Stimulated activated CD4-positive, alpha-beta T cell treated with anti-CD3 and anti-CD28 coated beads, Interleukin-1b, Interleukin-23, amount 100 ng/mL, for 48 hours (primary cell): ENCODE results near the gene YARS1.

Experiments used
- DNase-seq: peaks from one replicate; pipeline ENCODE4 v3.0.0-alpha.2; 2020

YARS1 gene

GRCh38 chr1:32817159-32817814, at the start of gene YARS1, which contains the start of gene S100PBP:
Gene YARS1 (minus strand): TSS chr1:32817358. CDS start chr1:32817244, 114 bp downstream.
Gene S100PBP (plus strand): TSS chr1:32817653. CDS start chr1:32826100, 8,447 bp downstream.
- DNase-seq, result peak; percentile 100

- DNase-seq, result no peak
Observed at GRCh38 chr1:32865639-32866405, 48.7 kb upstream of the YARS1 start.

- DNase-seq, result no peak
Observed at GRCh38 chr1:32864375-32865019, 47.3 kb upstream of the YARS1 start.

DNA sequence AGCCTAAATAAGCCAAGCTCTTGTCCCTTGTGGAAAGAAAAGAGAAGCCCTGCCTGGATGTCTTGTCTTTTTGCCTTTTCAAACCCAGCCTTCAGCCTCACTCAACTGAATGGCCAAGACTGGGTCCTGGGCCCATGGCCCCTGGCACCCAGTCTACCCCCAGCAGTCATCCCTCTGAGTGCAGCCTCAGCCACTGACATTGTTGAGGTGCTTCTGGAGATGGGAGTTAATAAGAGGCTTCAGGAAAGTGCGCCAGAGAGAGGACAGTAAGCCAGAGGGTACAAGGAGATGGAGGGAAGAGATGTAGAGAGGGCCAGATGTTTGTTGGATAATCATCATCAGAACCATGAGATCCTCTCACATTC, 46.7 kb upstream of the YARS1 start:
- no peak for DNase-seq

DNA sequence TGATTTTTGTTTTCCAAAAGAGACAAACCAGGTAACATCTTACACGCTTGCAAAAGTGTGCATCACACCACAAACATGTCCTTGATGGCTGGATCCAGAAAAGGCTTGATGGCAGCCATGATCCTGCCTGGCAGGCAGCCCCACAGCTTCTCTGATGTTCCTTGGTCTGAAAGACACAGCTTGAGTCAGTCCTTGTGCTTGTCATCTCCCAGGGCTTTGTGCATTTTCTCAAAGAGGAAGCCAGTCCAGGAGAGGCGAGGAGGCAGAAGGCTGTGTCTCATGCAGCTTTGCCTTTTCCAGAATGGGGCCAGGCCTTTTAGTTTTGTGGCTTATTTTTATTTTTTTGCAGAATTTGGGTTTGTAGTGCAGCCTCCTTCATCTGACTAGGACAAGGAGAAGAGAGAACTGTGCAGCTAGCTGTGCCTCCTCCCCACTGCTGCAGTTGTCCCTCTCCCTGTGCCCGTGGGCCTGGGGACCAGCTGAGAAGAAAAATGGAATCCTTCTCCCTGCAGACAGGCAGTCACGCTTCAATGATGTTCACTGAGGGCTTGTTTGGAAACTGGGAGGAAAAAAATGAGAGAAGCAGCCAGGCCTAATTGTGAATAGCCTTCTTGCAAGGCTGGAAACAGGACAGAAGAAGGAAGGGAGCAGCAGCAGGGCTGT, 46.2 kb upstream of the YARS1 start:
- DNase-seq, result no peak

DNA sequence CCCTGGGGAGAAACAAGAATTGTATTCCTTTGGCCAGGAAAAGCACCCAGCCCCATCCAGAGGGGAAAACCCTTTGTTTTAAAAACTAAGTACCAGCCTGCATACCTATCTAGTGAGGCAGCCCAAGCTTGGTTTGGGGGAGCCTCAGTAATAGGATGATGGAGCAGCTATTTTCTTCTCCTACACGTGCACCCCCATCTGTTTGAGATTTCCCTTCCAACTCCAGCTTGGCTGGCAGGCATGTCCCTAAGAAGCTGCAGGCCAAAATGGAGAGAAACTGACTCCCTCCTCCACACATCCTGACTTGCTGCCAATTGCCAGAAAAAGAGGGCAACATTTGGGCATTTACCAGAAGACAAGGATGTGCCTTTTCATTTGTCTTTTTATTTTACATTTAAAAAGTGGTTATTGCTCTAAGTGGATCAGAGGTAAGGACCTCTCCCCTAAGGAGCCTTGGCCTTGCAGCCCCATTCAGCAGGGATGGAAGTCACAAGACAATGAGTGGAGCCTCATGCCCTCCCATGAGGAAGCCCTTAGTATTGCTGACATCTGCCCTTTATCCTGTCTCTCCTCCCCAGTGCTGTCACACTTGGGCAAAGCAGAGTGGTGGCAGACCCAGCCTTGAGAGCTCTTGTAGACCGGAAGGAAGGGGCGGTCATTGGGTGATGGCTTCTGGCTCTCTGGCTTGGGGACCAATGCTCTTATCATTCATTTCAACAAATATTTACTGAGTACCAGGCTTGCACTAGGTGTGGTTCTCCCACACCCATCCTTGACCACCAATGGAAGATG, 44.9 kb upstream of the YARS1 start:
- DNase-seq, result no peak

DNA sequence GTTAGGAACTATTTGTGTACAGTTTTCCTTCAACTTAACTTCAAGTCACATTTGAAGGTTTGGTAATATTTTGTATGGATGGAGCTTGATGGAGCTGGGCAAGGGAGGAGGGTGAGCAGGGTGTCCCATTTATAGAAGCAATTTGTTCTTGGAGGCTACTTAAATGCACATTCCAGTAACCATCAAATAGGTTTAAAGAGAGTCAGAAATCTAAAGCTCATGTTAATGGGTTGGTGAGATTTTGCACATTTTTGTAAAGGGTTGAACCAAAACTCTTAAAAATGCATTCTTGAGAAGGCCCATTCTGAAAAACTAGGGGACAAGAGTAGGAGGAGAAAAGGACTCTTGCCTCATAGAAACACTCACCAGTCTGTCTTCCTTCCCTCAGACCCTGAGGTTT, 43.4 kb upstream of the YARS1 start:
- DNase-seq, result no peak

DNA sequence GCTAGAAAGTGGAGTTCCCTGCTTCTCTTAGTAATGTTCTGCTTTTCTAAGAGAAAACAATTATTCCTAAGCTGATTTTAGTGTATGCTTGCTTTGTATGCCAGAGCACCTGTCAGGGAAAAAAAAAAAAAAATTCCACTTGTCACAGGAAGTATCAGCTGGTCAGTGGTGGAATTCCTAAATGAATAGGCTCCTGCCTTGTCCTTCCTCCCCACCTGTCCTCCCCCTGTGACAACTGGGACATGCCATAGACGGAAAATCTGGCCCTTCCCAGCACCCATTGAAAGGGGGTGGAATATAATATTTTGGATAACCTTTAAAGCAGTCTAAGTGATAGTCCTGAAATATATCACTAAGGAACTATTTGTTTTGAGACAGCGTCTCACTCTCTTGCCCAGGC, 42.8 kb upstream of the YARS1 start:
- no peak for DNase-seq

GRCh38 chr1:32858791-32859190, 41.6 kb upstream of the YARS1 start:
- DNase-seq, result no peak

- no peak for DNase-seq
Observed at GRCh38 chr1:32858136-32858535, 41.0 kb upstream of the YARS1 start.

- no peak for DNase-seq
Observed at GRCh38 chr1:32855861-32856617, 38.9 kb upstream of the YARS1 start.

- DNase-seq, result no peak
Observed at GRCh38 chr1:32848354-32849063, 31.4 kb upstream of the YARS1 start.

- no peak for DNase-seq
Observed at GRCh38 chr1:32831878-32832277, 14.7 kb upstream of the YARS1 start.

DNA sequence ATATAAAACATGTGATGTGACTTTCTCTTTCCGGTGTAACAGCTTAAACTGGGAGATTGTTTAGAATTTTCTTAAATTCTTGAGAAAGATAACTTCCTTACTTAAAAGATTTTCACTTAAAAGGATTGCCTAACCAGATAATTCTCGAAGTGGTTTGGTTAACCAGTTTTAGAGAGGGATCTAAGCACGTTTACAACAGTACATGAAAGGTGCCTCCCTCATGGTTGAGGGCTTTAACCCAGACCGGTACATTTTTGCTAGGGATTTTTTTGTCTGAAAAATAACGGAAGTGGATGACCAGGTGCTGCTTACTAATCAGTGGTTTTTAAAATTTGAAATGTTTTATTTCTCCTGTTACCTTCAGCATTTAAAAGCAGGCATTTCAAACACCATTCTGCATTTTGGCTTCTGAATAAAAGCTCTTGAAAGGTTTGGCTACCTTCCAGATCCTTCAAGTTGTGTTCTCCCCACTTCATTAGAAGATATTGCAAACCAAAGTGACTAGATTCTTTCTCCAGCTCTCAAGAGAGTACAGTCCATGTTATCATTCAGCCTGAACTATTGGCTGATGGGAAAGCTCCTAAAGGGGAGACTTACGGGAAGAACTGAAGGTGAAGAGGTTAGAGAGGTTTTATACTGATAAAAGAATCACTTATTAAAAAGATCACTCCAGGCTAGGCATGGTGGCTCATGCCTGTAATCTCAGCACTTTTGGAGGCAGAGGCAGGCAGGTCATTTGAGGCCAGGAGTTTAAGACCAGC, 13.1 kb upstream of the YARS1 start:
- DNase-seq, result no peak

GRCh38 chr1:32828341-32828740, 11.2 kb upstream of the YARS1 start:
- DNase-seq, result no peak

GRCh38 chr1:32825181-32825580, 8.0 kb upstream of the YARS1 start:
- no peak for DNase-seq

- DNase-seq, result no peak
Observed at GRCh38 chr1:32818804-32819541, 1.8 kb upstream of the YARS1 start.

GRCh38 chr1:32817815-32818786, 943 bp upstream of the YARS1 start:
- DNase-seq, result peak; percentile 34
